GM12878 (cell line): Measurements from ENCODE around the gene HMG20B.

ENCODE experiments used
- SIX5 ChIP-seq: IDR thresholded peaks from 2 replicates; pipeline ENCODE4 v1.6.1; 2011; ENCODE audit warnings: mild to moderate bottlenecking, low read depth, low read length, moderate library complexity; ENCODE audit not compliant: severe bottlenecking
- TF ChIP-seq, protein P1 (sequence below): IDR thresholded peaks from 2 replicates; pipeline ENCODE4 v1.6.1; 2011; ENCODE audit warnings: low read depth, low read length, improper control_type of control experiment, borderline replicate concordance

- no peak for TF ChIP-seq SIX5
- TF ChIP-seq, protein P1, sequence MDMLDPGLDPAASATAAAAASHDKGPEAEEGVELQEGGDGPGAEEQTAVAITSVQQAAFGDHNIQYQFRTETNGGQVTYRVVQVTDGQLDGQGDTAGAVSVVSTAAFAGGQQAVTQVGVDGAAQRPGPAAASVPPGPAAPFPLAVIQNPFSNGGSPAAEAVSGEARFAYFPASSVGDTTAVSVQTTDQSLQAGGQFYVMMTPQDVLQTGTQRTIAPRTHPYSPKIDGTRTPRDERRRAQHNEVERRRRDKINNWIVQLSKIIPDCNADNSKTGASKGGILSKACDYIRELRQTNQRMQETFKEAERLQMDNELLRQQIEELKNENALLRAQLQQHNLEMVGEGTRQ = no peak
Observed at GRCh38 chr19:3589439-3589838, 16.7 kb downstream of the HMG20B start.
